Loucy (cell line): Measurements from ENCODE around the gene PDK3.

Experiments
- CTCF ChIP-seq: fragments of 200-600 bp; sonication (generic); conservative IDR thresholded peaks from 2 replicates; pipeline ENCODE4 v1.5.1; 2014; ENCODE audit warnings: mild to moderate bottlenecking, antibody characterized with exemption, low read length
- EZH2phosphoT487 ChIP-seq: fragments of 200-600 bp; IDR thresholded peaks from 2 replicates; pipeline ENCODE4 v1.6.1; 2018; ENCODE audit warnings: antibody characterized with exemption, mild to moderate bottlenecking, moderate library complexity, borderline replicate concordance

GRCh38 chrX:24415921-24416320 is 49.2 kb upstream of the PDK3 start:
- TF ChIP-seq CTCF = no peak
- no peak for TF ChIP-seq EZH2phosphoT487
